Measurements from ENCODE around the gene NES. TPM values are rescaled to one million over a fixed set of nuclear protein-coding genes. Genes with fewer than 3 reads are reported as not detected.

Gene NES
- total and polyA plus RNA-seq, 2 experiments from 2014 or later: 25.0 to 95.9 TPM

GRCh38 chr1:156645666-156646065 lies 31.5 kb downstream of the NES start:
- DNase-seq (ENCODE audit: low spot score): no peak
- Histone ChIP-seq H3K79me2 (replicated peaks; ENCODE audit: insufficient read depth) (no peaks in the 10 kb centered on the region), H3F3A (replicated peaks; ENCODE audit: low read depth) (peaks cover 12% of the 10 kb centered on the region; the same call in 1 of the 2 replicates), H3K27ac (ENCODE audit: low read depth) (no peak overlapping the region), H3K4me1 (ENCODE audit: insufficient read depth) (peaks cover 13% of the 10 kb centered on the region), H3K27me3 (ENCODE audit: insufficient read depth) (peaks cover 100% of the 10 kb centered on the region), H3K36me3 (ENCODE audit: insufficient read depth) (no peaks in the 10 kb centered on the region), H3K4me2 (no peak overlapping the region), H3K9me2 (ENCODE audit: insufficient read depth) (no peaks in the 10 kb centered on the region), H4K20me1 (replicated peaks; ENCODE audit: insufficient read depth) (peaks cover 3% of the 10 kb centered on the region; the same call in 1 of the 2 replicates), H3K4me3 (no peak overlapping the region), H2AFZ (no peak overlapping the region)
- Mint-ChIP-seq H3K36me3 (ENCODE audit: low read depth) (no peaks in the 10 kb centered on the region; the same call in 2 of the 3 replicates), H3K27ac (no peak overlapping the region), H3K9me3 (no peaks in the 10 kb centered on the region), H3K4me1 (peaks cover 29% of the 10 kb centered on the region), H3K27me3 (ENCODE audit: insufficient read depth, low read depth, poor library complexity) (peaks cover 52% of the 10 kb centered on the region), H3K4me3 (no peak overlapping the region; the same call in 2 of the 3 replicates)
- no peak for ATAC-seq
- no peak for TF ChIP-seq ETS1 (IDR thresholded peaks at IDR 0.05)
- TF ChIP-seq JUNB (IDR thresholded peaks at IDR 0.05; ENCODE audit: unreplicated experiment): no peak
- no peak for TF ChIP-seq EZH2 (IDR thresholded peaks at IDR 0.05; ENCODE audit: low read depth, unreplicated experiment)
- no peak for TF ChIP-seq NANOG (IDR thresholded peaks at IDR 0.05; ENCODE audit: borderline replicate concordance)
- TF ChIP-seq STAT1 (IDR thresholded peaks at IDR 0.05; ENCODE audit: unreplicated experiment): no peak
- TF ChIP-seq POLR2AphosphoS5 (IDR thresholded peaks at IDR 0.05; ENCODE audit: low read depth): no peak
- no peak for TF ChIP-seq CREB1 (CRISPR knock-in tag; IDR thresholded peaks at IDR 0.05; ENCODE audit: low read depth)
- no peak for TF ChIP-seq ZNF462 (CRISPR knock-in tag; IDR thresholded peaks at IDR 0.05)
- TF ChIP-seq REST (IDR thresholded peaks at IDR 0.05; ENCODE audit: unreplicated experiment): no peak
- no peak for TF ChIP-seq ZNF114 (CRISPR knock-in tag; IDR thresholded peaks at IDR 0.05)
- TF ChIP-seq CTCF (conservative IDR thresholded peaks at IDR 0.05; ENCODE audit: low read depth in 2 of 2): no peak
- no peak for TF ChIP-seq EZH2phosphoT487 (IDR thresholded peaks at IDR 0.05; ENCODE audit: unreplicated experiment)
- TF ChIP-seq ZNF331 (CRISPR knock-in tag; IDR thresholded peaks at IDR 0.05; ENCODE audit: low read depth): no peak
